ENCODE data around the gene SCAPER.
"Not testable (repeated sequence)": the region's sequence is repeated elsewhere in the genome, so short reads cannot be mapped to it uniquely, and the experiment has no call there.

SCAPER gene

DNA sequence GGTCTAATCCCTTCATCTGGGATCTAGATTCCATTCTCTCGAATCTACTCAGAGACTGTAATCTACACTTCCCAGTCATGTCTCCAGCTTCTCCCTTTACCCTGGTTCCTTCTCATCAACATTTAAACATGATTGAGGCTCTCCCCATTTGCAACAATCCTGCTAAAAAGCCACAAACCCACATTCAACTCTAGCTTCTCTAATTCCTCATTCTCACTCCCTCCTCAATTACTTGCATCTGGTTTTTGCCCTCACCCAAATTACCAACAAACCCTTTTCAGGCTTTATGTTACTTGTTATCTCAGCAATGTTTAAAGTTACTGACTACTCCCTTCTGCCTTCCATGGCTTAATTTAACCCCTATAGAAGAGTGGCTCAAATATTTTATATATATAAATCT is 605.4 kb downstream of the SCAPER start:
- no peak for DNase-seq

DNA sequence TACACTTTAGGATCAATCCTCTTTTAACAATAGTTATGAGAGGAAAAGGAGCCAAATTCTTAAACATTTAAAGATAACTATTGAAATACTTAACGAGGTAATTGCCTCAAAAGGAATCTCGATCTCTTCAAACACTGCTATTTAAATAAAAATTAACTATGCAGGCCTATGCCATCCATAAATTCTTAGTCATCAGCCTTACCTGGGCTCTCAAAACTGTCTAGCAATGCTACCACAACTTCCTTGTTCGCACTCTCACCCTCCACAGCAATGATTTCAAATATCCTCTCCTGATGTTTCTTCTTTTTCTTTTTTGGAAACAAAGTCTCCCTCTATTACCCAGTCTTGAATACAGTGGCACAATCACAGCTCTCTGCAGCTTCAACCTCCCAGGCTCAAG is 606.2 kb downstream of the SCAPER start:
- no peak for DNase-seq

DNA sequence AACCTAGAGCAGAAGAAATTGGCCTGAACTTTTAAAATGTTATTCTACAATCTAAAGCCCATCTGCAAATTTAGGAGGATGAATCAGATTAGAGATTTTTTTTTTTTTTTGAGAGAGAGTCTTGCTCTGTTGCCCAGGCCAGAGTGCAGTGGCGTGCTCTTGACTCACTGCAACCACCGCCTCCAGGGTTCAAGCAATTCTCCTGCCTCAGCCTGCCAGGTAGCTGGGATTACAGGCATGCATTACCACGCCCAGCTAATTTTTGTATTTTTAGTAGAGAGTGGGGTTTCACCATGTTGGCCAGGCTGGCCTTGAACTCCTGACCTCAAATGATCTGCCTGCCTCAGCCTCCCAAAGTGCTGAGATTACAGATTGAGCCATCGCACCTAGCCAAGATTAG is 607.2 kb downstream of the SCAPER start:
- DNase-seq = not testable (repeated sequence)

Measured in stimulated activated CD4-positive, alpha-beta T cell treated with anti-CD3 and anti-CD28 coated beads, Interleukin-15, amount 100 ng/mL, for 24 hours (primary cell).